Transverse colon (tissue), 4 donors: ENCODE results near the gene ANKRD33B. TPM values are rescaled to one million over a fixed set of nuclear protein-coding genes. Genes with fewer than 3 reads are reported as not detected.
A peak's percentile ranks its signal among the peaks of the same experiment; 100 is the strongest.

ENCODE experiments used
- DNase-seq: peaks from one replicate; pipeline ENCODE4 v3.0.0-alpha.2; 2019
- H3K27ac ChIP-seq, 4 donors: fragments of 200-600 bp; sonication (generic); 2 replicates each; pipeline ENCODE4 v1.5.1; 2016 to 2018; ENCODE audit warnings: inconsistent platforms in 4 of 4
- H3K27me3 ChIP-seq: fragments of 200-600 bp; sonication (generic); 2 replicates; pipeline ENCODE4 v1.5.1; 2017; ENCODE audit warnings: inconsistent platforms
- H3K36me3 ChIP-seq, 4 donors: fragments of 200-600 bp; sonication (generic); 2 replicates each; pipeline ENCODE4 v1.5.1; 2017 to 2019; ENCODE audit warnings: inconsistent platforms in 4 of 4
- H3K4me1 ChIP-seq, 4 donors: fragments of 200-600 bp; sonication (generic); 2 replicates each; pipeline ENCODE4 v1.5.1; 2017 to 2020; ENCODE audit warnings: inconsistent platforms in 4 of 4
- H3K4me3 ChIP-seq, 4 donors: fragments of 200-600 bp; sonication (generic); 1 replicate in 1 of 4; 2 replicates in 3 of 4; pipeline versions ENCODE4 v1.5.1 to v1.6.1; 2017 to 2019; ENCODE audit warnings: inconsistent platforms in 4 of 4
- H3K9me3 ChIP-seq, 2 donors: fragments of 200-600 bp; sonication (generic); 2 replicates each; pipeline ENCODE4 v1.5.1; 2017 to 2019; ENCODE audit warnings: inconsistent platforms in 2 of 2
- CTCF ChIP-seq, 5 experiments: fragments of 200-600 bp in 3 of 5; fragments of 450-650 bp in 2 of 5; sonication (generic) in 3 of 5; IDR thresholded peaks; 1 replicate in 2 of 5; 2 replicates in 3 of 5; pipeline ENCODE4 v1.5.1; 2016 to 2017; ENCODE audit warnings: antibody characterized with exemption in 5 of 5, inconsistent platforms in 3 of 5, mild to moderate bottlenecking in 2 of 5, moderate library complexity in 1 of 5
- EP300 ChIP-seq: sonication (generic); formaldehyde crosslinking; IDR thresholded peaks from one replicate; pipeline ENCODE4 v1.6.1; 2017; ENCODE audit warnings: antibody characterized with exemption, low read depth
- POLR2A ChIP-seq: fragments of 450-650 bp; IDR thresholded peaks from one replicate; pipeline ENCODE4 v1.6.1; 2016; ENCODE audit warnings: antibody characterized with exemption, mild to moderate bottlenecking, moderate library complexity
- POLR2AphosphoS5 ChIP-seq, 3 donors: sonication (generic); formaldehyde crosslinking; IDR thresholded peaks; one replicate each; pipeline ENCODE4 v1.6.1; 2016; ENCODE audit warnings: antibody characterized with exemption in 3 of 3
- whole genome bisulfite sequencing, 2 donors: methylation state at CpG; one replicate each; pipeline ENCODE4 v1.1.5; 2018; ENCODE audit warnings: low coverage in 1 of 2; 5-methylcytosine and 5-hydroxymethylcytosine counted together
- in situ Hi-C, 4 donors: fragments of 200-750 bp; cut with MboI; loops; one replicate each; pipeline versions ENCODE4 v1.15.0 to v1.15.1; 2017; ENCODE audit warnings: low sequenced_read_pairs in 3 of 4, low pct_ligation_motif_present in 1 of 4, low pct_unique_long_range_greater_than_20kb in 1 of 4
- intact Hi-C: fragments of 100-400 bp; cut with DNase I; formaldehyde crosslinking; loops from one replicate; pipeline ENCODE4 v1.15.1; 2023; ENCODE audit warnings: low total_unique reads
- total RNA-seq, 4 donors: library from RNA; depleted of rRNA; stranded (reverse); fragments of >200 nt; gene quantifications; one replicate each; pipeline ENCODE4 v1.1.0, GENCODE V29; 2016

ANKRD33B gene
- total RNA-seq, 4 donors from 2014 or later = 0.20 to 3.2 (median 1.4) TPM

- intact Hi-C loops (loop anchor here (5.0 kb wide), 1 partner anchor 175 kb away; no protein-coding TSS in a partner anchor), in situ Hi-C loops (loop anchor here in 3 of 4 donors (5.0 to 25.0 kb wide), 2 partner anchors 175 to 340 kb away; no protein-coding TSS in a partner anchor)
- 14 to 16% methylated on average over 12 of the region's 12 CpGs for WGBS, 2 donors
- TF ChIP-seq POLR2A = no peak
- TF ChIP-seq EP300 = no peak
- no peak for TF ChIP-seq CTCF (IDR thresholded peaks at IDR 0.05)
- TF ChIP-seq POLR2AphosphoS5 (IDR thresholded peaks at IDR 0.05) = no peak
- no peaks in the 10 kb centered on the region for H3K9me3 ChIP-seq
- no peaks in the 10 kb centered on the region for H3K27me3 ChIP-seq
- DNase-seq = no peak
- H3K36me3 ChIP-seq = no peaks in the 10 kb centered on the region
- H3K27ac ChIP-seq = peak overlapping the region; percentile 37 to 70 (median 56)
- peak overlapping the region in 2 of 4 donors; percentile 12 to 22 for H3K4me3 ChIP-seq
- peaks cover 10 to 46% (median 15%) of the 10 kb centered on the region in 4 donors for H3K4me1 ChIP-seq
These were observed 63.4 kb downstream of the ANKRD33B start for GRCh38 chr5:10627160-10627701.

GRCh38 chr5:10628601-10629000 is 64.7 kb downstream of the ANKRD33B start:
- intact Hi-C loops (loop anchor here (5.0 kb wide), 1 partner anchor 176 kb away; no protein-coding TSS in a partner anchor), in situ Hi-C loops (loop anchor here in 3 of 4 donors (5.0 to 25.0 kb wide), 2 partner anchors 176 to 341 kb away; no protein-coding TSS in a partner anchor)
- Histone ChIP-seq H3K36me3 (no peaks in the 10 kb centered on the region), H3K4me1 (peaks cover 10 to 39% (median 14%) of the 10 kb centered on the region in 4 donors), H3K27me3 (no peaks in the 10 kb centered on the region), H3K27ac (no peak overlapping the region), H3K9me3 (no peaks in the 10 kb centered on the region), H3K4me3 (no peak overlapping the region)
- TF ChIP-seq POLR2AphosphoS5 (IDR thresholded peaks at IDR 0.05) (no peak), EP300 (no peak), CTCF (IDR thresholded peaks at IDR 0.05) (no peak), POLR2A (no peak)
- WGBS, 2 donors = 80 to 92% methylated on average over 7 of the region's 7 CpGs
- DNase-seq = no peak

GRCh38 chr5:10629682-10630081 is 65.8 kb downstream of the ANKRD33B start:
- 77 to 81% methylated on average over 5 of the region's 5 CpGs for WGBS, 2 donors
- H3K27me3 ChIP-seq = no peaks in the 10 kb centered on the region
- intact Hi-C loops = loop anchor here (5.0 to 10.0 kb wide), 2 partner anchors 177 to 335 kb away; no protein-coding TSS in a partner anchor

More at GRCh38 chr5:10629682-10630081, 65.8 kb downstream of the ANKRD33B start:
- in situ Hi-C loops = loop anchor here (5.0 to 25.0 kb wide), 2 partner anchors 177 to 342 kb away; no protein-coding TSS in a partner anchor
- Histone ChIP-seq H3K4me3 (no peak overlapping the region), H3K9me3 (no peaks in the 10 kb centered on the region), H3K4me1 (peaks cover 10 to 34% (median 11%) of the 10 kb centered on the region in 4 donors), H3K27ac (no peak overlapping the region), H3K36me3 (no peaks in the 10 kb centered on the region)
- no peak for TF ChIP-seq POLR2AphosphoS5 (IDR thresholded peaks at IDR 0.05)
- no peak for TF ChIP-seq EP300
- TF ChIP-seq POLR2A = no peak
- no peak for TF ChIP-seq CTCF (IDR thresholded peaks at IDR 0.05)
- DNase-seq = no peak
